Smooth muscle cell (in vitro differentiated cells): ENCODE data around the gene DNAI7. TPM values are rescaled to one million over a fixed set of nuclear protein-coding genes. Genes with fewer than 3 reads are reported as not detected.

Experiments used
- DNase-seq: peaks from one replicate; lab custom pipeline; 2025; ENCODE audit not compliant: unreplicated experiment; lab: John Stamatoyannopoulos, UW
- H2AFZ ChIP-seq: fragments of 200-600 bp; sonication (generic); 2 replicates; pipeline ENCODE4 v1.6.0; 2016; ENCODE audit warnings: antibody characterized with exemption, low read depth, mild to moderate bottlenecking
- H3F3A ChIP-seq: fragments of 200-600 bp; sonication (generic); 2 replicates; pipeline ENCODE4 v1.6.0; 2017; ENCODE audit warnings: antibody characterized with exemption, low read depth
- H3K27ac ChIP-seq: fragments of 200-600 bp; sonication (generic); 2 replicates; pipeline ENCODE4 v1.5.1; 2016; ENCODE audit warnings: low read depth, mild to moderate bottlenecking
- H3K27me3 ChIP-seq: fragments of 200-600 bp; sonication (generic); 2 replicates; pipeline ENCODE4 v1.6.1; 2016; ENCODE audit warnings: low read depth, mild to moderate bottlenecking
- H3K36me3 ChIP-seq: fragments of 200-600 bp; sonication (generic); 2 replicates; pipeline ENCODE4 v1.5.1; 2016; ENCODE audit warnings: low read depth
- H3K4me1 ChIP-seq: fragments of 200-600 bp; sonication (generic); 2 replicates; pipeline ENCODE4 v1.5.1; 2016; ENCODE audit warnings: low read depth
- H3K4me2 ChIP-seq: fragments of 200-600 bp; sonication (generic); 2 replicates; pipeline ENCODE4 v1.6.0; 2016; ENCODE audit warnings: mild to moderate bottlenecking
- H3K4me3 ChIP-seq: fragments of 200-600 bp; sonication (generic); 2 replicates; pipeline ENCODE4 v1.5.1; 2016; ENCODE audit warnings: mild to moderate bottlenecking
- H3K79me2 ChIP-seq: fragments of 200-600 bp; sonication (generic); 2 replicates; pipeline ENCODE4 v1.6.0; 2016; ENCODE audit warnings: low read depth, mild to moderate bottlenecking
- H3K9ac ChIP-seq: fragments of 200-600 bp; sonication (generic); 2 replicates; pipeline ENCODE4 v1.6.0; 2016; ENCODE audit warnings: low read depth
- H3K9me3 ChIP-seq: fragments of 200-600 bp; sonication (generic); replicated peaks from 2 replicates; pipeline ENCODE4 v1.5.1; 2016; ENCODE audit warnings: low read depth
- H4K20me1 ChIP-seq: fragments of 200-600 bp; sonication (generic); 2 replicates; pipeline ENCODE4 v1.6.0; 2016; ENCODE audit warnings: low read depth
- WGBS: methylation state at CpG from one replicate; pipeline ENCODE4 v1.1.7; 2016; ENCODE audit warnings: low lambda C conversion rate; 5-methylcytosine and 5-hydroxymethylcytosine counted together
- polyA plus RNA-seq: library from polyadenylated mRNA; unstranded; fragments of >200 nt; fragmentation: Nextera tagmentation; extraction: Ambion mirVana; gene quantifications from 2 replicates; pipeline ENCODE4 v1.2.1, GENCODE V29; 2016
- total RNA-seq: library from RNA; depleted of rRNA; stranded (reverse); fragments of >200 nt; gene quantifications from 2 replicates; pipeline ENCODE4 v1.2.3, GENCODE V29; 2014
- TF ChIP-seq, protein P1 (sequence below): fragments of 200-600 bp; sonication (generic); IDR thresholded peaks from 2 replicates; pipeline ENCODE4 v1.5.1; 2017; ENCODE audit warnings: borderline replicate concordance, mild to moderate bottlenecking, antibody characterized with exemption; ENCODE audit not compliant: insufficient read depth, poor library complexity, severe bottlenecking

Gene DNAI7
- total and polyA plus RNA-seq, 2 experiments from 2014 or later, result not detected

DNA sequence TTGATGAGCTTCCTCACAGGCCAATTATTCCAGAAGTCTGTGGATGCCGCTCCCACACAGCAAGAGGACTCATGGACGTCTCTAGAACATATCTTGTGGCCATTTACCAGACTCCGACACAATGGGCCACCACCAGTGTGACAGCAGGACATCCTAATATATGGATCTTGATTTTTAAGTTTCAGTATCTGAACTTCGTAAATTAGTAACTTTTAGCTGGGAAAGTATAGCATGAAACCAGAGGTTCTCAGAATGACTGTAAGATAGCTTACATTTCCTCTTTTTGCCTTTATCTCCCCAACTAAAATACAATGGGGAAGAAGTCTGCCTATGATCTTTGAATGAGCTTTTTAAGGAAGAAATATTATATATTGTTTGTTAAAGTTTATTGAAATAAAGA, 87.0 kb downstream of the DNAI7 start:
- Histone ChIP-seq H3K9ac (no peak overlapping the region), H3K36me3 (no peaks in the 10 kb centered on the region), H3K4me2 (no peak overlapping the region), H3K27ac (no peak overlapping the region), H4K20me1 (no peaks in the 10 kb centered on the region), H3F3A (no peaks in the 10 kb centered on the region), H3K79me2 (no peaks in the 10 kb centered on the region), H3K27me3 (no peaks in the 10 kb centered on the region), H3K4me1 (no peaks in the 10 kb centered on the region), H3K4me3 (no peak overlapping the region), H2AFZ (no peak overlapping the region), H3K9me3 (no peaks in the 10 kb centered on the region)
- TF ChIP-seq, protein P1, sequence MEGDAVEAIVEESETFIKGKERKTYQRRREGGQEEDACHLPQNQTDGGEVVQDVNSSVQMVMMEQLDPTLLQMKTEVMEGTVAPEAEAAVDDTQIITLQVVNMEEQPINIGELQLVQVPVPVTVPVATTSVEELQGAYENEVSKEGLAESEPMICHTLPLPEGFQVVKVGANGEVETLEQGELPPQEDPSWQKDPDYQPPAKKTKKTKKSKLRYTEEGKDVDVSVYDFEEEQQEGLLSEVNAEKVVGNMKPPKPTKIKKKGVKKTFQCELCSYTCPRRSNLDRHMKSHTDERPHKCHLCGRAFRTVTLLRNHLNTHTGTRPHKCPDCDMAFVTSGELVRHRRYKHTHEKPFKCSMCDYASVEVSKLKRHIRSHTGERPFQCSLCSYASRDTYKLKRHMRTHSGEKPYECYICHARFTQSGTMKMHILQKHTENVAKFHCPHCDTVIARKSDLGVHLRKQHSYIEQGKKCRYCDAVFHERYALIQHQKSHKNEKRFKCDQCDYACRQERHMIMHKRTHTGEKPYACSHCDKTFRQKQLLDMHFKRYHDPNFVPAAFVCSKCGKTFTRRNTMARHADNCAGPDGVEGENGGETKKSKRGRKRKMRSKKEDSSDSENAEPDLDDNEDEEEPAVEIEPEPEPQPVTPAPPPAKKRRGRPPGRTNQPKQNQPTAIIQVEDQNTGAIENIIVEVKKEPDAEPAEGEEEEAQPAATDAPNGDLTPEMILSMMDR, result no peak
- DNase-seq, result no peak
- 87% methylated on average over 4 of the region's 4 CpGs for WGBS

- Histone ChIP-seq H3K4me2 (no peak overlapping the region), H3K36me3 (no peaks in the 10 kb centered on the region), H4K20me1 (no peaks in the 10 kb centered on the region), H3K27me3 (no peaks in the 10 kb centered on the region), H3F3A (no peaks in the 10 kb centered on the region), H3K4me1 (no peaks in the 10 kb centered on the region), H3K27ac (no peak overlapping the region), H2AFZ (no peak overlapping the region), H3K9me3 (no peaks in the 10 kb centered on the region), H3K4me3 (no peak overlapping the region), H3K79me2 (no peaks in the 10 kb centered on the region), H3K9ac (no peak overlapping the region)
- DNase-seq, result no peak
- TF ChIP-seq, protein P1, result no peak
Measured at GRCh38 chr12:25106818-25107217, 88.1 kb downstream of the DNAI7 start.

GRCh38 chr12:25102402-25102801, 92.6 kb downstream of the DNAI7 start:
- Histone ChIP-seq H3K4me3 (no peak overlapping the region), H3K27ac (no peak overlapping the region), H2AFZ (no peak overlapping the region), H3K27me3 (no peaks in the 10 kb centered on the region), H3K36me3 (no peaks in the 10 kb centered on the region), H3K4me2 (no peak overlapping the region), H3K79me2 (no peaks in the 10 kb centered on the region), H3K9ac (no peak overlapping the region), H3F3A (no peaks in the 10 kb centered on the region), H3K9me3 (no peaks in the 10 kb centered on the region), H4K20me1 (no peaks in the 10 kb centered on the region), H3K4me1 (no peaks in the 10 kb centered on the region)
- TF ChIP-seq, protein P1, result no peak
- 69% methylated on average over 4 of the region's 4 CpGs for WGBS
- DNase-seq, result no peak

DNA sequence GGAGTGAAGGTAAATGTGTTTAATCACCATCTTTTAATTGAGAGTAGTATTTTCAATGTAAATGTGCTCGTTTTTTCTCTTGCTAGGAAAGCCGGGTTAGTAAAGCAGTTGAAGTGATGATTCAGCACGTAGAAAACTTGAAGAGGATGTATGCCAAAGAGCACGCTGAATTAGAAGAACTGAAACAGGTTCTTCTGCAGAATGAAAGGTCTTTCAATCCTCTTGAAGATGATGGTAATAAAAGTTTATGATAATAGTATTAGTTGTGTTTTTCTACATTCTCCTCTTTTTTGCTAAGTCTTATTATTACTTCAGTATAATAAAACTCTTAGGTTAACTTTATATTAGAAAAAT, 93.9 kb downstream of the DNAI7 start:
- TF ChIP-seq, protein P1, result no peak
- 74% methylated on average over 4 of the region's 4 CpGs for WGBS

More for the DNA sequence above, 93.9 kb downstream of the DNAI7 start:
- no peaks in the 10 kb centered on the region for H4K20me1 ChIP-seq
- no peak overlapping the region for H3K27ac ChIP-seq
- no peaks in the 10 kb centered on the region for H3F3A ChIP-seq
- no peaks in the 10 kb centered on the region for H3K4me1 ChIP-seq
- H3K36me3 ChIP-seq, result no peaks in the 10 kb centered on the region
- no peaks in the 10 kb centered on the region for H3K9me3 ChIP-seq
- H3K27me3 ChIP-seq, result no peaks in the 10 kb centered on the region
- no peak overlapping the region for H3K4me3 ChIP-seq
- no peak for DNase-seq
- no peak overlapping the region for H3K4me2 ChIP-seq
- H3K79me2 ChIP-seq, result no peaks in the 10 kb centered on the region
- no peak overlapping the region for H2AFZ ChIP-seq
- H3K9ac ChIP-seq, result no peak overlapping the region
